ENCODE data around the gene ANKIB1.
"Not testable (repeated sequence)": the region's sequence is repeated elsewhere in the genome, so short reads cannot be mapped to it uniquely, and the experiment has no call there.

Gene ANKIB1

GRCh38 chr7:92433019-92433418 is 187.2 kb downstream of the ANKIB1 start:
- Histone ChIP-seq H3K36me3 (ENCODE audit: insufficient read depth, insufficient read length, low read length) (no peaks in the 10 kb centered on the region), H3K9ac (ENCODE audit: insufficient read length, low read depth) (no peak overlapping the region), H3K27me3 (ENCODE audit: insufficient read depth, insufficient read length) (no peaks in the 10 kb centered on the region), H3K4me1 (ENCODE audit: insufficient read depth, insufficient read length) (peaks cover 2% of the 10 kb centered on the region), H3K9me3 (ENCODE audit: insufficient read depth, low read length) (no peaks in the 10 kb centered on the region), H3K4me3 (ENCODE audit: insufficient read length, low read depth) (no peak overlapping the region)
- no peak for DNase-seq (ENCODE audit: low read depth, low spot score)
- TF ChIP-seq YY1 (IDR thresholded peaks at IDR 0.05; ENCODE audit: insufficient read depth, insufficient read length) (no peak), ZNF274 (IDR thresholded peaks at IDR 0.05; ENCODE audit: low read depth, low read length) (no peak)

DNA sequence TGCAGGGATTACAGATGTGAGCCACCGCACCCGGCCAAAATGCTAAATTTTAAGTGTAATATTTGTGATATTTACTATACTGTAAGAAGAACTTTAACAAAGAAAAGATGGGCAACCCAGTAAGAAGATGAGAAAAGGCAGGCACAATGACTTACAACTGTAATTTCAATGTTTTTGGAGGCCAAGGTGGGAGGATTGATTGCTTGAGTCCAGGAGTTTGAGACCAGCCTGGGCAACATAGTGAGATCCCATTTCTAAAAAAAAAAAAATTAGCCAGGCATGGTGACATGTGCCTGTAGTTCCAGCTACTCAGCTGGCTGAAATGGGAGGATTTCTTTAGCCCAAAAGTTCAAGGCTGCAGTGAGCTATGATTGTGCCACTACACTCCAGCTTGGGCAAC is 189.8 kb downstream of the ANKIB1 start:
- Histone ChIP-seq H3K9me3 (ENCODE audit: insufficient read depth, low read length) (peaks cover 4% of the 10 kb centered on the region; the same call in 1 of the 2 replicates), H3K4me3 (ENCODE audit: insufficient read length, low read depth) (no peak overlapping the region), H3K27me3 (ENCODE audit: insufficient read depth, insufficient read length) (no peaks in the 10 kb centered on the region), H3K4me1 (ENCODE audit: insufficient read depth, insufficient read length) (peaks cover 2% of the 10 kb centered on the region), H3K36me3 (ENCODE audit: insufficient read depth, insufficient read length, low read length) (no peaks in the 10 kb centered on the region), H3K9ac (ENCODE audit: insufficient read length, low read depth) (no peak overlapping the region)
- DNase-seq (ENCODE audit: low read depth, low spot score) = no peak
- no peak for TF ChIP-seq ZNF274 (IDR thresholded peaks at IDR 0.05; ENCODE audit: low read depth, low read length)
- no peak for TF ChIP-seq SUZ12 (IDR thresholded peaks at IDR 0.05; ENCODE audit: extremely low read depth, insufficient read depth, insufficient read length)

DNA sequence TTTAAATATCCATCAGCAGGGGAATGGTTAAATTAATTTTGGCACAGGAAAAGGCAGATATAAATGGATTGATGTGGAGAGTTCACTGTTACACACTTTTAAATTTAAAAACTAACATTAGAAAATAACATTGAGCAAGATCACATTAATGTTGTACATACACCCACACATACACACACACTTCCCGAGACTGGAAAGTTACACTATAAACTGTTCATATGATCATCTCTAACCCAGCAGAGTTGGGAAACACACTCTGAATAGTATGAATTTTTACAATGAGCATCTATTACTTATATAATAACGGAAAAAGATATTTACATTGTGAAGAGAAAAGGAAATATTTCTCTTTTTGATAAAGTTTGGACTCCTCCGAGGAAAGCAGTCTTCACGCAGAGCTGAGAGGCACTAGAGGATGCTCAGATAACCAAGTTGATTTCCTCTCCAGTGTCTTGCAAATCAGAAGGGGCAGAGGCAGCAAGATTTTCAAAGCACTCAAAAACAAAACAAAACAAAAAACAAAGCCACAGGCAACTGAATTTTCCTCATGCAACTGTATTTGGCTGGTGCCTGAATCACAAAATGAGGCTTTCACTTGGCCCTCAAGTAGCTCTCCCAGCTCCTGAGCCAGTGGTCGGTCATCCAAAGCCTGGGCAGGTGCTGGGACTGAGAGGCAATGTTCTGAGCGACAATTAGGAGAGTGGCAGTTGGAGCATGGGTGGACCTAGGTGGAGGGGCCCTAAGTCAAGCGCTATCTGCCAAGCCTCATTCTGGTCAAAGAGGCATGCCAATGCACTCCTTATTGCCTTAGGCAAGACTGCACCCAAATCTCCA is 191.1 kb downstream of the ANKIB1 start:
- Histone ChIP-seq H3K27me3 (ENCODE audit: insufficient read depth, insufficient read length) (no peaks in the 10 kb centered on the region), H3K4me1 (ENCODE audit: insufficient read depth, insufficient read length) (peaks cover 2% of the 10 kb centered on the region), H3K4me3 (ENCODE audit: insufficient read length, low read depth) (no peak overlapping the region), H3K9me3 (ENCODE audit: insufficient read depth, low read length) (peaks cover 4% of the 10 kb centered on the region; the same call in 1 of the 2 replicates), H3K9ac (ENCODE audit: insufficient read length, low read depth) (no peak overlapping the region), H3K36me3 (ENCODE audit: insufficient read depth, insufficient read length, low read length) (no peaks in the 10 kb centered on the region)
- no peak for DNase-seq (ENCODE audit: low read depth, low spot score)
- no peak for TF ChIP-seq ZNF274 (IDR thresholded peaks at IDR 0.05; ENCODE audit: low read depth, low read length)
- no peak for TF ChIP-seq YY1 (IDR thresholded peaks at IDR 0.05; ENCODE audit: insufficient read depth, insufficient read length)
- TF ChIP-seq SUZ12 (IDR thresholded peaks at IDR 0.05; ENCODE audit: extremely low read depth, insufficient read depth, insufficient read length) = no peak

GRCh38 chr7:92437956-92438491 is 192.2 kb downstream of the ANKIB1 start:
- Histone ChIP-seq H3K36me3 (ENCODE audit: insufficient read depth, insufficient read length, low read length) (no peaks in the 10 kb centered on the region), H3K9ac (ENCODE audit: insufficient read length, low read depth) (no peak overlapping the region), H3K27me3 (ENCODE audit: insufficient read depth, insufficient read length) (no peaks in the 10 kb centered on the region), H3K4me1 (ENCODE audit: insufficient read depth, insufficient read length) (peaks cover 2% of the 10 kb centered on the region), H3K4me3 (ENCODE audit: insufficient read length, low read depth) (no peak overlapping the region), H3K9me3 (ENCODE audit: insufficient read depth, low read length) (peaks cover 4% of the 10 kb centered on the region; the same call in 1 of the 2 replicates)
- no peak for TF ChIP-seq ZNF274 (IDR thresholded peaks at IDR 0.05; ENCODE audit: low read depth, low read length)
- no peak for TF ChIP-seq SUZ12 (IDR thresholded peaks at IDR 0.05; ENCODE audit: extremely low read depth, insufficient read depth, insufficient read length)
- TF ChIP-seq YY1 (IDR thresholded peaks at IDR 0.05; ENCODE audit: insufficient read depth, insufficient read length) = no peak
- no peak for DNase-seq (ENCODE audit: low read depth, low spot score)

- not testable (repeated sequence) for H3K9me3 ChIP-seq (ENCODE audit: insufficient read depth, low read length); H3K27me3 ChIP-seq (ENCODE audit: insufficient read depth, insufficient read length); H3K9ac ChIP-seq (ENCODE audit: insufficient read length, low read depth); H3K4me1 ChIP-seq (ENCODE audit: insufficient read depth, insufficient read length); H3K36me3 ChIP-seq (ENCODE audit: insufficient read depth, insufficient read length, low read length); DNase-seq (ENCODE audit: low read depth, low spot score); H3K4me3 ChIP-seq (ENCODE audit: insufficient read length, low read depth)
Measured at GRCh38 chr7:92442720-92443119, 196.9 kb downstream of the ANKIB1 start.

DNA sequence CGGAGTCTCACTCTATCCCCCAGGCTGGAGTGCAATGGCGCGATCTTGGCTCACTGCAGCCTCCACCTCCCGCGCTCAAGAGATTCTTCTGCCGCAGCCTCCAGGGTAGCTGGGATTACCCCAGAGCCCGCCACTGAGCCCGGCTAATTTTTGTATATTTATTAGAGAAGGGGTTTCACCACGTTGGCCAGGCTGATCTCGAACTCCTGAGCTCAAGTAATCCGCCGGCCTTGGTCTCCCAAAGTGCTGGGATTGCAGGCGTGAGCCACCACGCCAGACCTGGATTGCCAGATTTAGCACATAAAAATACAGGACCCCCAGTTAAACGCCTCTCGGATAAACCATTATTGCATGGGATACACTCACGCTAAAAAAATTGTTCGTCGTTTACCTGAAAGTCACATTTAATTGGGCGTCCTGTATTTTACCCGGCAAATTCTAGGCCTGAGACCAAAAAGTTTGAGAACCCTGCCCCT is 201.1 kb downstream of the ANKIB1 start:
- Histone ChIP-seq H3K4me1 (ENCODE audit: insufficient read depth, insufficient read length) (no peaks in the 10 kb centered on the region), H3K9ac (ENCODE audit: insufficient read length, low read depth) (peak overlapping the region; percentile 51), H3K4me3 (ENCODE audit: insufficient read length, low read depth) (peak overlapping the region; percentile 84), H3K27me3 (ENCODE audit: insufficient read depth, insufficient read length) (no peaks in the 10 kb centered on the region), H3K9me3 (ENCODE audit: insufficient read depth, low read length) (no peaks in the 10 kb centered on the region), H3K36me3 (ENCODE audit: insufficient read depth, insufficient read length, low read length) (peaks cover 33% of the 10 kb centered on the region)
- DNase-seq (ENCODE audit: low read depth, low spot score) = no peak
- TF ChIP-seq ZNF274 (IDR thresholded peaks at IDR 0.05; ENCODE audit: low read depth, low read length) = no peak
- no peak for TF ChIP-seq YY1 (IDR thresholded peaks at IDR 0.05; ENCODE audit: insufficient read depth, insufficient read length)
- TF ChIP-seq SUZ12 (IDR thresholded peaks at IDR 0.05; ENCODE audit: extremely low read depth, insufficient read depth, insufficient read length) = no peak

DNA sequence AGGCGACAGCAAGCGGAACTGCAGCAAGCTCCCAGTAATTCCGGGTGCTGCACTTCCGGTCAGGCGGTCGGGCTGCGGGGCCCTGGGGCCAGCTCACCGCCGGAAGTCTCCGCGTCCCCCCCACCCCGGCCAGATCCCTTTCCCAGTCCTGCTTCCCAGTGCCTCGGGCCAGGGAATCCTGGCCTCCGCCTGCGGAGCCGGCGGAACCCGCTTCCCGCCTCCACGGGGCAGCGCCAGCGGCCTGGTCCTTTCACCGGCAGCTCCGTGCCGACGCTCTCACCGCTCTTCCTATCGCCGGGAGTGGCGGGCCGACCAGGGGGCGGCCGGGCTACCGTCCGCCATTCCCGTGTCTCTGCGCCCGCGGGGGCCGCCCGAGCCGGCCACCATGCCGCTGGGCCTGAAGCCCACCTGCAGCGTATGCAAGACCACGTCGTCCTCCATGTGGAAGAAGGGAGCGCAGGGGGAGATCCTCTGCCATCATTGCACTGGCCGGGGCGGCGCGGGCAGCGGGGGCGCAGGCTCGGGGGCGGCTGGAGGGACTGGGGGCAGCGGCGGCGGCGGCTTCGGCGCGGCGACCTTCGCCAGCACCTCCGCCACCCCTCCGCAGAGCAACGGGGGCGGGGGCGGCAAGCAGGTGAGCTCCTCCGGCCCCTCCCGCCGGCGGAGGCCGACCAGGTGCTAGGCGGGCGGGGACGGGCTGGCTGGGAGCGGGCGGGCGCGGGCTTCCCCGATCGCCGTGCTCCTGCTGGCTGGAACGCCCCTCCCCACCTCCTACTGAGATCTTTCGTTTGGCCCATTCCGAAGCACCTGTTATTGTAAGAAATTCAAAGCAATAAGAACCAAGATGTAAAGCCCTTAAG is 201.8 kb downstream of the ANKIB1 start, which contains the start of gene GATAD1:
TSS of gene GATAD1 (plus strand) at position 138 of the 860 bp plus-strand sequence. CDS start at position 386, 248 bp downstream.
- peak within 1 kb of the TSS; percentile 90 for H3K9ac ChIP-seq (ENCODE audit: insufficient read length, low read depth)
- H3K36me3 ChIP-seq (ENCODE audit: insufficient read depth, insufficient read length, low read length) = peaks cover 40% of the 10 kb centered on the region
- TF ChIP-seq YY1 (IDR thresholded peaks at IDR 0.05; ENCODE audit: insufficient read depth, insufficient read length) (no peak), SUZ12 (IDR thresholded peaks at IDR 0.05; ENCODE audit: extremely low read depth, insufficient read depth, insufficient read length) (no peak)
- H3K27me3 ChIP-seq (ENCODE audit: insufficient read depth, insufficient read length) = no peaks in the 10 kb centered on the region
- peak within 1 kb of the TSS; percentile 84 for H3K4me3 ChIP-seq (ENCODE audit: insufficient read length, low read depth)
- no peaks in the 10 kb centered on the region for H3K4me1 ChIP-seq (ENCODE audit: insufficient read depth, insufficient read length)
- peak; percentile 89 for DNase-seq (ENCODE audit: low read depth, low spot score)
- H3K9me3 ChIP-seq (ENCODE audit: insufficient read depth, low read length) = no peaks in the 10 kb centered on the region

All from NT2/D1 (cell line).